ENCODE measurements around the gene FOXJ2.
A peak's percentile ranks its signal among the peaks of the same experiment; 100 is the strongest.
"Not testable (repeated sequence)": the region's sequence is repeated elsewhere in the genome, so short reads cannot be mapped to it uniquely, and the experiment has no call there.

The FOXJ2 gene

DNA sequence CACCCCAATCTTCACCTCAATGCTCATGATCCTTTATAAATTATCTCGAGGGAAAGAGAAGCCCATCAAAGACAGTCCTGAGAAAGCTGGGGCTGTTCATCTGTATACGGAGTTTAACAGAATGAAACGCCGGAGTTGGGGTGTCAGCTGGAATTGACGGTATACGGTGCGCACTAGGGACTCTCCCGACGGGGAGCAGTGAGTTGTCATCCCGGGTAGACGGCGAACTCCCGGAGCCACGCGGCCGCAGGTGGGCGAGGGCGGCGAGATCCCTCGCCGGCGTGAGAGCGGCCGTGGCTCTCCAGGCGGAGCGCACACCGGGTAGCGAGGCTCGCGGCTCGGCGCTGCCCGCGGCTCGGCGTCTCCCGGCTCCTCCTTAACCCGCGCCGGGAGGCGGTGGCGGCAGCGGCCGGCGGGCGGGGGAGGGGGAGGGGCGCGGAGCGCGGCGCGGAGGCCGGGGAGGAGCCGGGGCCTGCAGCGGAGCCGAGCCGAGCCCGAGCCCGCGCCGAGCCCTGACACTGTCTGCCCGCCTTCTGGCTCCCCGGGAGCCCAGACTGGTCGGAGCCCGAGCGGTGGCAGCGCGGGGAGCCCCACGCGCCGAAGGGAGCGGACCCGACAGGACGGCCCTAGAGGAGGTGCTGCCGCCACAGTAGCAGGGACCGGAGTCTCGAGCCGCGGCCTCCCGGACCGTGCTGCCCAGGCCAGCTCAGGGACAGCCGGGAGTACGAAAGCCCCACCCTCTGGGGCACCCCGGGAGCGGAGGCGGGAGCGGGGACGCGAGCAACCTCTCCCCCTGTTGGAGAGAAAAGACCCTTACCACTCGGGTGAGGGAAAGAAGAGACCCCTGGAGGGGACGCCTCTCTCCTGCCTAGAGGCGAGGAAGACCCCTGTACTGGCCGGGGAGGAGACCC lies at the start of gene FOXJ2:
TSS of gene FOXJ2 (plus strand) at position 475 of the 911 bp plus-strand sequence. CDS start 7,117 bp downstream, outside the sequence.
- peak; percentile 64 to 72 (median 66) for DNase-seq (ENCODE audit: low read depth in 3 of 3)

DNA sequence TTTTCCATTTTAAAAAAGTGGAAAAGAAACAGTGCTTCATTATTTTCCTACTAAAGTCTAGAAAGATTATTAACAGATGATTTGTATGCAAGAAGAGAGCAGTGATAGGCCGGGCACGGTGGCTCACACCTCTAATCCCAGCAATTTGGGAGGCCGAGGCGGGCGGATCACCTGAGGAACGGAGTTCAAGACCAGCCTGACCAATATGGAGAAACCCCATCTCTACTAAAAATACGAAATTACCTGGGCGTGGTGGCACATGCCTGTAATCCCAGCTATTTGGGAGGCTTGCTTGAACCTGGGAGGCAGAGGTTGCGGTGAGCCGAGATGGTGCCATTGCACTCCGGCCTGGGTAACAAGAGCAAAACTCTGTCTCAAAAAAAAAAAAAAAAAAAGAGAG lies 49.5 kb upstream of the FOXJ2 start:
- DNase-seq (ENCODE audit: low read depth in 3 of 3) = not testable (repeated sequence)

DNA sequence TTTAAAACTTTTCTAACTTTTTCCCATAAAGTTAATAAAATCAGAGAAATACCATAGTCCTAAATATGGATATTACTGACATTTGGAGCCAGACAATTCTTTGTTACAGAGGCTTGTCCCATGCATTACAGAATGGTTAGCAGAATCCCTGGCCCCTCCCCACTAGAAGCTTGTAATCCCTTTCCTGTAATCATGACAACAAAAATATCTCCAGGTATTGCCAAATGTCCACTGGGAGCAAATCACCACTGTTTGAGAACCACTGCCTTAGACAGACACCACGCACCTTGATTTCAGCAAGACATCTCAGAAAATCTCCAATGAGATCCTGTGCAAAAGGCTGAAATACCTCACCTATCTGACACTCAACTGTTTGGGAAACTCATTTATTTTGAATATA lies 49.1 kb upstream of the FOXJ2 start:
- not testable (repeated sequence) for DNase-seq (ENCODE audit: low read depth in 3 of 3)

GRCh38 chr12:7984900-7985299 lies 47.6 kb upstream of the FOXJ2 start:
- DNase-seq (ENCODE audit: low read depth in 3 of 3) = no peak

DNA sequence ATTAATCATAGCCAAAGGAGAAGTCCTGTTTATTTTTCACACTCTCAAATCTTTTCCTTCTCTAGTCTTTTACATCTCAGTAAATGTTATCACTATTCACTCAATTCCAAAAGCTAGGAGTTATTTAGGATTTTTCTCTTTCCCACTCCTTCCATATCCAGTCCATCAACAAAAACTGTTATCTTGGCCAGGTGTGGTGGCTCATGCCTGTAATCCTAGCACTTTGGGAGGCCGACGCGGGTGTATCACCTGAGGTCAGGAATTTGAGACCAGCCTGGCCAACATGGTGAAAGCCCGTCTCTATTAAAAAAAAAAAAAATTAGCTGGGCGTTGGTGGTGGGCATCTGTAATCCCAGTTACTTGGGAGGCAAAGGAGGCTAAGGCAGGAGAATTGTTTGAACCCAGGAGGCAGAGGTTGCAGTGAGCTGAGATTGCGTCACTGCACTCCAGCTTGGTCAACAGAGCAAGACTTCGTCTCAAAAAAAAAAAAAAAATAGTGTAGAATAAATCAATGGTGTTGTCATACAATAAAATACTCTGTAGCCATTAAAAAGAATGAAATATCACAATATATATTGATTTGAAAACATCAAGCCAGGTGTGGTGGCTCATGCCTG lies 46.6 kb upstream of the FOXJ2 start:
- no peak for DNase-seq (ENCODE audit: low read depth in 3 of 3)

DNA sequence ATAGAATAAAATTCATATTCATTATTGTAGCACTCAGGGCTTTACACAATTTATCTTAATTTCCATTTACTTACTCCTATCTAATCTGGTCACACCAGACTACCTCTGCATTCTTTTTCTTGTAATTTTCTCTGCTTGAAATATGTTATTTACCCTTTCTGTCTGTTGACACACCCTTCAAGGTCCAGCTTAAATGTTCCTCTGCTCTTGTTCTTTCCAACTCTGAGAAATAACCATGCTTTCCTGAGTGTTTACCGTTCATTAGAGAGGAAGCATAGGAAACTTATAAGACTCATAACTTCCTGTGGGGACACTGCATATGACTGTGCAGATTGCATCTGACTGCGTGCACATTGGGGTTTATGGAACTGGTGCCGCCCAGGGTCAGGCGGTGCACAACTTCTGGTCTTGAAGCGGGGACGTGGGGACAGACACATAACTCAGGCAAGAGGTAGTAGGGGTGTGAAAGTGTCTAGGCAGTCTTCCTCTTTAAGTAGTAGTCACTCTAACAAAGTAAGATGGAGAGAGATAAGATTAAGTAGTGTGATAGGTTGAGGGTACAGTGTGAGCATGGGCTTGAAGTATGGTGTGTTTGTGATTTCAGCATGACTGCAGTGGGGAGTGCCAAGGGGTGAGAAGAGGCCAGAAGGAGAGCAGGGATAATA lies 42.6 kb upstream of the FOXJ2 start:
- peak; percentile 16 to 55 (median 20) for DNase-seq (ENCODE audit: low read depth in 3 of 3)

- no peak for DNase-seq (ENCODE audit: low read depth in 3 of 3)
These were observed 41.0 kb upstream of the FOXJ2 start for GRCh38 chr12:7991535-7991934.

DNA sequence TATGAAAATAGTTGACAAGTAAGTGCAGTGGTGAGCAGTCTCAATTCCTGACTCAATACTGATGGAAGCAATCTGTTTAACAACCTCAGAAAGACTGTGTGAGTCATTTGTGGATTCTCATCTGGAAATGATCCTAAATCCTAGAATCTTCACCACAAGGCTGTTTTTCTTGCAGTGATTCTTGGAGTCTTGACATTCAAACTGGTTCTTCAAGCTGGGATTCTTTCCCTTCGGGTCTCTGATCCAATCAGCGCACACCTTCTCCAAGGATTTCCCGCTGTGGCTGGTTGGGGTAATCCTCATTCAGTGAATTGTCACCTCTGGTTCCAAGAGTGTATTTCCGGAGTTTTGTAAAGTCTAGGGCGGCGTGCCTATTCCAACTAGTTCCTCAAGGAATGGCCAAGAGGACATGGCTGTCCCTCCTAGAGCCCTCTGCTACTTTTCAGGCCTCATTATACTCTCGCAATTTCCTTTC lies 37.7 kb upstream of the FOXJ2 start:
- no peak for DNase-seq (ENCODE audit: low read depth in 3 of 3)

DNA sequence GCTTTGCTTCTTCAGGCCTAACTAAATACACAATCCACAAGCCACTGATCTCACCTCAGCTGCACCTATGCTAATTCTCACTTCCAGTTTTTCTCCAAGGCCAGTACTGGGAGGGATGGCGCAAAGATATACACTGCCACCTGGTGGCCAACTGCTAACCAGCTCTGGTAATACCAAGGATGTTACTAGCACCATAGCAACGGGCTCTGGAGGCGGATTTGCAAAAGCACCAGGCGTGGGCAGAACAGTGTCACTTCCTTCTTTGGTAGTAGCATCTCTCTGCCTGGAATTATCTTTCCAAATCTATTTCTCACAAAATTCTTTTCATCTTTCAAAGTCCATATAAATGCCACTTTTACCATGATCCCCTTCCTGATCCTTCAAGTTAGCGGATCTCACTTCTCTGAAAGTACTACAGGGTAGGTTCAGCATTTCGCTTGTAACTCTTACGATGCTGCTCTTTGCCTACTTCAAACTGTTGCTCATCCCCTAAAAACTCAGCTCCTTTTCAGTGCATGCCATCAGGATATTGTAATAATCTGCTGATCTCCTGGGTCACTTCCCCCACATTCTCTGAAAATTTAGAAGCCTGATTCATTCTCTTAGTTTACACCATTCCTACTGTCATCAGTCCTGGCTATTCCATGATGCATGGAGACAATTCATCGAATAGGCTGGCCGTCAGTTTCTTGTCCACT lies 37.1 kb upstream of the FOXJ2 start:
- DNase-seq (ENCODE audit: low read depth in 3 of 3) = peak; percentile 38 to 82 (median 79)

GRCh38 chr12:8000827-8001226 lies 31.7 kb upstream of the FOXJ2 start:
- not testable (repeated sequence) for DNase-seq (ENCODE audit: low read depth in 3 of 3)

DNA sequence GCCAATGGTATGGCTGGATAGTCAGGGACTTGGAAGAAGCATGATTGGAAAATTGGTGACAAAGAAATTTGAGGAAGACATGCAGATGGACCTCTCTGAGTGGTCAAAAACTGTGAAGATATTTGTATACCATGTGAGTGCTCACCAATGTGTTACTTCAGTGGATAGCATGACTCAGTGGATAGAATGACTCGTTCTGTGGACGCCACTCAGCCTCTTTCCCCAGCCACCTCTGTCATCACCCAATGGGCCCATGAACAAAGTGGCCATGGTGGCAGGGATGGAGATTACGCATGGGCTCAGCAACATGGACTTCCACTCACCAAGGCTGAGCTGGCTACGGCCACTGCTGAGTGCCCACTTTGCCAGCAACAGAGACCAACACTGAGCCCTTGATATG lies 31.0 kb upstream of the FOXJ2 start:
- not testable (repeated sequence) for DNase-seq (ENCODE audit: low read depth in 3 of 3)

- DNase-seq (ENCODE audit: low read depth in 3 of 3) = not testable (repeated sequence)
These were observed 27.6 kb upstream of the FOXJ2 start for GRCh38 chr12:8004897-8005296.

DNA sequence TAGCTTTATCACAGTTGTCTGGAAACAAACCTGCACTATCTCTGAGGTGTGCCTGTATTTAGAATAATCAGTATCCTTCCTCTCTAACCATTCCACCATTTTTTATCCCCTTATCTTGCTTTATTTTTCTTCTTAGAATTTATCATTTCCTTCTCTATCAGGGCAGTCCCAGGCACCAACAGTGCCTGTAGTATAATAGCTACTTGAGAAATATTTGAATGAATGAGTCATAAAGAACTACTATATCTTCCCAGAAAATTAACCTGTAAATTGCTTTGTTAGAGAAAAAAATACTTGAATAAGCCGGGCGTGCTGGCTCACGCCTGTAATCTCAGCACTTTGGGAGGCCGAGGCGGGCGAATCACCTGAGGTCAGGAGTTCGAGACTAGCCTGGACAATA lies 21.2 kb upstream of the FOXJ2 start:
- DNase-seq (ENCODE audit: low read depth in 3 of 3) = no peak

DNA sequence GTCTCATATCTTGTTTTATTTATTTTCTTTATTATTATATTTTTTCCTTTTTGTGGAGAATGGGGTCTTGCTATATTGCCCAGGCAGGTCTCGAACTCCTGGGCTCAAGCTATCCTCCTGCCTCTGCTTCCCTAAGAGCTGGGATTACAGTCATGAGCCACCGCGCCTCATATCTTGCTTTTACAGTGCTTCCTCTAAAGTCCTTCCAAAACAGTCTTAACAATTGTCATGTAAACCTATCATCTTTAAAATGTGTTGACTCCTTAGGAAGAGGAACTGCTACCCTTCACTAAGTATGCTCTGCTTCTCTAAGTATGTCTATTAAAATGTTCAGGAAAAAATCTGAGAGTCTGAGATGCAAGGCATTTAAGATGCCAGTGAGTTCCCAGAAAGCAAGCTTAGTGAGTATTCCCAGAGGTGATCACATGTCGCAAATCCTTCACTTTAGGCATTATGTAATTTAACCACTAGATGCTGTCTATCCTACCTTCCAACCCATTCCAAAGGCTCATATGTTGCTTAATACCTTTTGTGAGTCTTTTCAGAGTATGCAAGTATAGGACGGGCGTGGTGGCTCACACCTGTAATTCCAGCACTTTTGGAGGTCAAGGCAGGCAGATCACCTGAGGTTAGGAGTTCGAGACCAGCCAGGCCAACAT lies 19.7 kb upstream of the FOXJ2 start:
- DNase-seq (ENCODE audit: low read depth in 3 of 3) = no peak

GRCh38 chr12:8014836-8015235 lies 17.7 kb upstream of the FOXJ2 start:
- no peak for DNase-seq (ENCODE audit: low read depth in 3 of 3)

GRCh38 chr12:8018213-8018612 lies 14.3 kb upstream of the FOXJ2 start:
- DNase-seq (ENCODE audit: low read depth in 3 of 3) = not testable (repeated sequence)

DNA sequence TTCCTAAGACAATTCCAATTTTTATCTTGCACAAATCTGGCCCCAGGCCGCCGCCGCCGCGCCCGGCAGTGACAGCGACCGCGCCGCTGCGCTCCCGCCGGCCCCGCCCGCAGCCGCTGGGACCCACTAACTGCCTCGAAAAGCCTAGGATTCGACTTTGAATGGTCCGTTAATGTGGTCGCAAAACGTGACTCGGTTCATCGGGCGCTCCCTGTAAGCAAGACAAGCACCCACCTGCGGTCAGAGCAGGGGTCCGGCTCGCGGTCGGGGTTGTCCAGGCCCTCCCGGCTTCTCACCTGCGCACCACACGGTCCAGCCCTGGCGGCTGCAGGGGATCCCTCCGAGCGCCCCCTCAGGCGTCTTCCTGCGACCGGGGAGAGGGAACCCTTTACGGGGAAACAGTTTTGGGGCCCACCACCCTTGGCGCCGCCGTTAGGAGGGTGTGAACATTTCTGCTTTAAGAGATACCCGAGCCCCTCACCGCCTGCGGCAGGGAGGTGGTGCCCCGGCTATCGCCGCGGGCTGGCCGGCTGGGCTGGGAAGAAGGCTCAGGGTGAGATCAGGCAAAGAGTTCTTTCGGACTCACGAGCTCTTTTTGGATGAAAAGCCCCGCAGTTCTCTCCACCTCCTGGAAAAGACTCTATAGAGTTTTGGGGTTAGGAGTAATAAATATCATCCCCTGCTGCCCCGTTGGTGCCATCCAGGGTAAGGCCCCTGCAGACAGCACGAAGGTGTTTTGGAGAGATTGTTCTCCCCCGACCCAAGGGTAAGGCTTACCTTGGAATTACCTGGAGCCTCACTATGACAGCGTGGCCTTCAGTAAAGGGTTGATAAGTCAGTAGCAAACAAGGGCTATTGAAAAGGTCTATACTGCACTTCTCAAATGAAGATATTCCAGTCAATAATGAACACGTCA lies 13.6 kb upstream of the FOXJ2 start:
- no peak for DNase-seq (ENCODE audit: low read depth in 3 of 3)

DNA sequence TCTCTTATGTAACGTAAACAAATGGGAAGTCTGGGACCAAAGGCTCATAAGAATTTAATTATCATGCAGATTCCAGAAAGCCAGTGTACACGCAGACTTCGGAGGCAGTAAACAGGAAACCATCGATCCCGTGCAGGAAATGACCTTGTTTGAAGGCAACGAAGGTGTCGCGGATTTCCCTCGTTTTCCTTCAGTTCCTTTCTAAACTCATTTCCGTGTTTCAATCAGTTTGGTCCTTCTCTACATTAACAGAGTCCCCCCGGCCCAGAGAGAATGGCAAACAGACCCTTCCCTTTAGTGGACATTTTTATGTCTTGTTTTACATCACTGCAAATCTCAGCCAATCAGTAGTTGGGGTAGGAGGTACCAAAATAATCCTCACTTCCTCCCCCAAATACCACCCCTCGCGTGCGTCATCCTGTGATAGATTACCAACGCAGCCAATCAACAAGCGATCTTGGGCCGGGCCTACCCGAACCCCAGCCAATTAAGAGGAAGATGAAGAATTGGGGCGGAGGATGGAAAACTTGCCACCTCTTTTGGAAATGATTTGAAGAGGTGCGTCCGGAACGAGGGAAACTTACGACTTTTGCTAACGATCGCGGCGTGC lies 6.1 kb upstream of the FOXJ2 start:
- DNase-seq (ENCODE audit: low read depth in 3 of 3) = peak; percentile 76 to 92 (median 92)

GRCh38 chr12:8027856-8028255 lies 4.7 kb upstream of the FOXJ2 start:
- DNase-seq (ENCODE audit: low read depth in 3 of 3) = no peak

GRCh38 chr12:8028267-8028666 lies 4.2 kb upstream of the FOXJ2 start:
- no peak for DNase-seq (ENCODE audit: low read depth in 3 of 3)

Measured in stimulated activated CD4-positive, alpha-beta T cell treated with anti-CD3 and anti-CD28 coated beads, TNF-alpha, amount 100 ng/mL, for 4 hours (primary cell).